Heart right ventricle (tissue), 16 donors: ENCODE data around the gene HLA-DOB. TPM values are rescaled to one million over a fixed set of nuclear protein-coding genes. Genes with fewer than 3 reads are reported as not detected.

Experiments
- ATAC-seq, 8 donors: fragments of 200-7000 bp; cut with Tn5 transposase; one replicate each; pipeline ENCODE4 v1.9.1; 2020; ENCODE audit warnings: mild to moderate bottlenecking in 8 of 8, moderate library complexity in 8 of 8, moderate number of reproducible peaks in 1 of 8
- DNase-seq, 2 donors: peaks; one replicate each; pipeline ENCODE4 v3.0.0-alpha.2; 2020
- H3K27ac ChIP-seq, 10 donors: fragments of 200-600 bp; sonication (generic) in 2 of 10; one replicate each; pipeline versions ENCODE4 v1.5.0 to v1.8.0; 2020 to 2022; ENCODE audit warnings: mild to moderate bottlenecking in 3 of 10
- H3K27me3 ChIP-seq, 7 donors: fragments of 200-600 bp; one replicate each; pipeline ENCODE4 v1.8.0; 2021 to 2022; ENCODE audit warnings: mild to moderate bottlenecking in 2 of 7
- H3K36me3 ChIP-seq, 9 donors: fragments of 200-600 bp; sonication (generic) in 1 of 9; one replicate each; pipeline versions ENCODE4 v1.5.0 to v1.8.0; 2020 to 2022; ENCODE audit warnings: mild to moderate bottlenecking in 2 of 9
- H3K4me1 ChIP-seq, 9 donors: fragments of 200-600 bp; sonication (generic) in 1 of 9; one replicate each; pipeline versions ENCODE4 v1.5.0 to v1.8.0; 2020 to 2022; ENCODE audit warnings: mild to moderate bottlenecking in 4 of 9
- H3K4me3 ChIP-seq, 10 donors: fragments of 200-600 bp; sonication (generic) in 2 of 10; one replicate each; pipeline versions ENCODE4 v1.5.0 to v1.8.0; 2020 to 2022; ENCODE audit warnings: mild to moderate bottlenecking in 7 of 10, moderate library complexity in 2 of 10
- H3K9me3 ChIP-seq, 11 donors: fragments of 200-600 bp in 10 of 11; sonication (generic) in 2 of 11; one replicate each; pipeline versions ENCODE4 v1.5.0 to v1.8.0; 2013 to 2022; ENCODE audit warnings: mild to moderate bottlenecking in 2 of 11, control low read depth in 1 of 11, moderate library complexity in 1 of 11
- WGBS, 2 donors: extraction: QIAGEN DNeasy Blood & Tissue Kit; methylation state at CpG; one replicate each; pipeline ENCODE4 v1.1.7; 2013; ENCODE audit warnings: inconsistent platforms in 1 of 2; 5-methylcytosine and 5-hydroxymethylcytosine counted together
- intact Hi-C, 10 donors: fragments of 100-400 bp; cut with DNase I; formaldehyde crosslinking; loops; one replicate each; pipeline versions ENCODE4 v1.11.1 to v1.14.2; 2022
- long read RNA-seq, 3 donors: library from polyadenylated mRNA; unstranded; transcript quantifications; one replicate each; pipeline ENCODE4 v2.0.0, GENCODE V29; 2020 to 2021
- polyA plus RNA-seq, 2 donors: library from polyadenylated mRNA; stranded (reverse); fragments of 200-250 nt; gene quantifications; one replicate each; pipeline ENCODE4 v1.2.3, GENCODE V29; 2013
- total RNA-seq, 10 donors: library from RNA; stranded (reverse); fragmentation: NEBNext Ultra II Directional in 3 of 10; extraction: Animal tissue kit (Norgen Biotek cat#: 25700) in 3 of 10; gene quantifications; one replicate each; pipeline versions ENCODE4 v1.2.1 to v1.2.4, GENCODE V29; 2021 to 2023
- TF ChIP-seq, protein P1 (sequence below), 9 donors: fragments of 200-600 bp; sonication (generic) in 2 of 9; IDR thresholded peaks; one replicate each; pipeline versions ENCODE4 v1.5.0 to v1.8.0; 2021 to 2022; ENCODE audit warnings: antibody characterized with exemption in 9 of 9, mild to moderate bottlenecking in 5 of 9, moderate library complexity in 1 of 9
- donor health status: Arrhythmogenic right ventricular cardiomyopathy.
- donor health status: ischemic (EF 13 %, LVEDD 7.1; RV severe dilation, severe dysfunction).
- donor health status: healthy with polysubstance abuse.
- donor health status: DM: no; HTN: yes; CAD: no.
- donor health status: DM: no; HTN: no; CAD: no.
- donor health status: ischemic (EF 25% LVEDD 6.9; RV normal size, moderate dysfunction).
- donor health status: ischemic (EF 25% LVEDD 5.7; RV mildly dilated, moderate dysfunction).
- donor health status: healthy.
- donor health status: DM: yes; HTN: yes; CAD: no.
- donor health status: Ischemic cardiomyopathy.
- donor health status: ischemic (EF 35%, LVEDD 5.7; RV mildly dilated, moderate dysfunction).
- donor health status: nonischemic (EF 11% LVEDD 7.7; RV severe dilation, severe dysfunction).
- donor health status: DM: yes; HTN: yes; CAD: no.
- donor health status: PGD.
- donor health status: ischemic (EF 29% LVEDD 5.4; RV normal size, mild dysfunction).
- donor health status: nonischemic (EF 23%, LVEDD 6.1; RV moderate dilation, normal function).

The HLA-DOB gene
- total RNA-seq (1 to 10 TPM in 1 of 10 donors, under 1 TPM in 7, not detected in 2; 0.21 to 2.1 (median 0.48) TPM), polyA plus RNA-seq (1 to 10 TPM in 1 of 2 donors, under 1 TPM in 1; 0.36 to 1.1 TPM)
- long read RNA-seq, donor 1, result 0 reads
- long read RNA-seq, donor 2, result 0 reads
- long read RNA-seq, donor 3, result 0 reads

DNA sequence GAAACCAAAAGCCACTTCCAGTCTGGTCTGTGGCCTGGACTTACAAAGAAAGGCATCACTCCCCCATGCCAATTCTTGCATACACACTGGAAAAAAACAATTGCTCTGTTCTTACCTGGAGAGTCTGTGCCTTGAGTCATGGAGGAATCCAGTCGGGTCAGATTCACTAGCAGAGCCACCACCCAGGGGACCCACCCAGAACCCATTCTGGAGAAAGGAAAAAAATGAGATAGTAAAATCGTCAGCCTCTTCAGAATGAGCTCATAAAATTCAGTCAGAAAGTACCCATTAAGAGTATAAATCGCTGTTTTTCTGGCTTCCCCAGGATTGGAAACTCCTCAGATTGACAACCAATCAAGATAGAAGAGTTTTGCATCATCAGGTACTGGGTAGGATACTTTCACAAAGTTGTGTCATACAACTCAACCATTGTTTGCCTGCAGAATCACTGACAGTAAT is at the start of gene HLA-DOB:
Gene HLA-DOB (minus strand): TSS at position 257 of the 459 bp plus-strand sequence. CDS start 51 bp downstream, at position 206.
- Histone ChIP-seq H3K27me3 (no peaks in the 10 kb centered on the region), H3K36me3 (peaks cover 0 to 5% (median 0%) of the 10 kb centered on the region in 9 donors), H3K4me1 (peaks cover 0 to 26% (median 11%) of the 10 kb centered on the region in 9 donors), H3K4me3 (peak within 1 kb of the TSS in 5 of 10 donors; percentile 10 to 25 (median 21)), H3K27ac (peak within 1 kb of the TSS in 3 of 10 donors; percentile 6 to 53 (median 11)), H3K9me3 (no peaks in the 10 kb centered on the region)
- intact Hi-C loops, result no loop called here
- DNase-seq, result no peak
- peak in 7 of 8 donors; percentile 42 to 78 (median 67) for ATAC-seq
- TF ChIP-seq, protein P1, sequence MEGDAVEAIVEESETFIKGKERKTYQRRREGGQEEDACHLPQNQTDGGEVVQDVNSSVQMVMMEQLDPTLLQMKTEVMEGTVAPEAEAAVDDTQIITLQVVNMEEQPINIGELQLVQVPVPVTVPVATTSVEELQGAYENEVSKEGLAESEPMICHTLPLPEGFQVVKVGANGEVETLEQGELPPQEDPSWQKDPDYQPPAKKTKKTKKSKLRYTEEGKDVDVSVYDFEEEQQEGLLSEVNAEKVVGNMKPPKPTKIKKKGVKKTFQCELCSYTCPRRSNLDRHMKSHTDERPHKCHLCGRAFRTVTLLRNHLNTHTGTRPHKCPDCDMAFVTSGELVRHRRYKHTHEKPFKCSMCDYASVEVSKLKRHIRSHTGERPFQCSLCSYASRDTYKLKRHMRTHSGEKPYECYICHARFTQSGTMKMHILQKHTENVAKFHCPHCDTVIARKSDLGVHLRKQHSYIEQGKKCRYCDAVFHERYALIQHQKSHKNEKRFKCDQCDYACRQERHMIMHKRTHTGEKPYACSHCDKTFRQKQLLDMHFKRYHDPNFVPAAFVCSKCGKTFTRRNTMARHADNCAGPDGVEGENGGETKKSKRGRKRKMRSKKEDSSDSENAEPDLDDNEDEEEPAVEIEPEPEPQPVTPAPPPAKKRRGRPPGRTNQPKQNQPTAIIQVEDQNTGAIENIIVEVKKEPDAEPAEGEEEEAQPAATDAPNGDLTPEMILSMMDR (IDR thresholded peaks at IDR 0.05), result no peak
- WGBS, 2 donors, result 47 to 57% methylated on average over 3 of the region's 3 CpGs

DNA sequence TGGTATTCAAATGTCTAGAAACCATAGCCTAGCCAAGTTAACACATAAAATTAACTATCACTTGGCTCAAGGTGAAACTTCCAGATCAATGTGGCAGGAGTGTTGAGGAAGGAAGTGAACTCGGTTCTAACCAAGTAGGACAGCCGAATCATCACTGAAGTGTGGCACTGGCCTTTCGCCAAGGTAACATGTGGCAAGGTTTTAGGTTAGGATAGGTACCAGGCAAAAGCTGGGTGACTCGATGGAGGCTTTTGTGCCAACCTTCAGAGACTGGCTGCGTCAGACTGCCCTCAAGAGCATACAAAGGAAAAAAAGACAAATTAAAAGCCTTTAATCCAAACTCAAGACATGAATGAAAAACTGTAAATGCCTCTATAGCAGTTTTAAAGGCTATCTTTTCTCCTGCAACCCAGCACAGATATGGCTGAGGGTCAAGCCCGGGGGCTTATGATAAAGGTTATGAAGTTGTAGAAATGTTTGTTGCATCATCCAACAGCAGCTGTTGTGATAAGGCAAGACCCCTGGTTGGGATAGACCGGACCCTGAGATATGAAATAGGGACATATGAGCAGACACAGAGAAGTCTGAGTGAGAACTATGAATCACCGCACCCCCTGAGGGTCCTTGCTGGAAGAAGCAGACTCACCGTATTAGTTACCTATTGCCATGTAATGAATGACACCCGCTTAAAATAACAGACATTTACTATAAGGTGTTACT is 49.1 kb upstream of the HLA-DOB start:
- intact Hi-C loops, result loop anchor here in 9 of 10 donors (2.0 to 10.0 kb wide), 6 partner anchors 27 to 454 kb away; partner anchors contain the start of gene TAP2 (in 1 of the 9)
- 68 to 73% methylated on average over 10 of the region's 10 CpGs for WGBS, 2 donors

DNA sequence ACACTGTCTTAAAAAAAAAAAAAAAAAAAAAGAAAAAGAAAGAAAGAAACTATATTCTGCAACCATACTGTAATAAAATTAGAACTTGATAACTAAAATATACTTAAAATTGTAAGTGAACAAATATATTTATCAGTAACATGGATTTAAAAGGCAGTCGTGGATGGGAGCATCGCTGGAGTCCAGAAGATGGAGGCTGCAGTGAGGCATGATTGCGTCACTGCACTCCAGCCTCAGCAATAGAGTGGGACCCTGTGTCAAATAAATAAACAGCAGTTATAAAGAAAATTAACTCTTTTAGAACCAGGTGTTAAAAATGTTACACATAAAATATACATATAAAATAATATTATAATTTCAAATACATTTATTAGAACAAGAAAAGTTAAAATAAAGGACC is 45.9 kb upstream of the HLA-DOB start:
- DNase-seq (no peak), ATAC-seq (no peak)
- WGBS, 2 donors, result 84 to 89% methylated on average over 3 of the region's 3 CpGs
- intact Hi-C loops, result loop anchor here in 6 of 10 donors (5.0 to 10.0 kb wide), 2 partner anchors 35 to 448 kb away; no protein-coding TSS in a partner anchor
- H3K36me3 ChIP-seq, result peaks cover 0 to 58% (median 18%) of the 10 kb centered on the region in 9 donors
- TF ChIP-seq, protein P1 (IDR thresholded peaks at IDR 0.05), result no peak
- H3K4me1 ChIP-seq, result peaks cover 0 to 35% (median 0%) of the 10 kb centered on the region in 9 donors
- H3K9me3 ChIP-seq, result no peaks in the 10 kb centered on the region
- no peaks in the 10 kb centered on the region for H3K27me3 ChIP-seq
- no peak overlapping the region for H3K27ac ChIP-seq
- no peak overlapping the region for H3K4me3 ChIP-seq

More for the DNA sequence above, 49.1 kb upstream of the HLA-DOB start:
- H3K27ac ChIP-seq, result no peak overlapping the region
- ATAC-seq, result no peak
- H3K27me3 ChIP-seq, result peaks cover 0 to 13% (median 0%) of the 10 kb centered on the region in 7 donors
- no peak overlapping the region for H3K4me3 ChIP-seq
- H3K4me1 ChIP-seq, result peaks cover 0 to 26% (median 0%) of the 10 kb centered on the region in 9 donors
- no peak for DNase-seq
- H3K9me3 ChIP-seq, result no peaks in the 10 kb centered on the region
- TF ChIP-seq, protein P1 (IDR thresholded peaks at IDR 0.05), result no peak
- H3K36me3 ChIP-seq, result peaks cover 0 to 26% (median 0%) of the 10 kb centered on the region in 9 donors

DNA sequence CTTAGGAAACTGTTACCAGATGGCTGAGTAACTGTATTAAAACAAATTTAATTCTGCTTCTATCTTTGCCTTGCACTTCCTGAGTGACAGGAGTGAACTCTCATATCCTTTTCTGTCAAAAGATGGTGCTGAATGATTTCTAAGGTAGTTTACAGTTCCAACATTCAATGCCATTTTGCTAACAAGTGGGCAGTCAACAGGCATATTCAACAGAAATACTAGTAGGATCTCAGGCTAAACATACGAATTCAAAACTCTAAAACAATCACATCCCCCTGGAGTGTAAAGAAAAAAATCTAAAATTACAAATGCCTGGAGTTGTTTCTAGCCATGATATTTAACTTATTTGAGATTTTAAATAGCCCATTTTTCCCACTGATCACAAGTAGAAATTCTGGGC is 43.9 kb upstream of the HLA-DOB start:
- ATAC-seq (no peak), DNase-seq (no peak)
- no peaks in the 10 kb centered on the region for H3K9me3 ChIP-seq
- peaks cover 0 to 73% (median 18%) of the 10 kb centered on the region in 9 donors for H3K36me3 ChIP-seq
- WGBS, 2 donors, result 85 to 93% methylated on average over 1 of the region's 1 CpG
- H3K27ac ChIP-seq, result no peak overlapping the region
- peaks cover 0 to 46% (median 5%) of the 10 kb centered on the region in 9 donors for H3K4me1 ChIP-seq
- H3K27me3 ChIP-seq, result no peaks in the 10 kb centered on the region
- intact Hi-C loops, result loop anchor here in 6 of 10 donors (5.0 to 10.0 kb wide), 2 partner anchors 33 to 446 kb away; no protein-coding TSS in a partner anchor
- H3K4me3 ChIP-seq, result no peak overlapping the region
- TF ChIP-seq, protein P1 (IDR thresholded peaks at IDR 0.05), result no peak
